ENCODE results near the gene FMNL1.

DNA sequence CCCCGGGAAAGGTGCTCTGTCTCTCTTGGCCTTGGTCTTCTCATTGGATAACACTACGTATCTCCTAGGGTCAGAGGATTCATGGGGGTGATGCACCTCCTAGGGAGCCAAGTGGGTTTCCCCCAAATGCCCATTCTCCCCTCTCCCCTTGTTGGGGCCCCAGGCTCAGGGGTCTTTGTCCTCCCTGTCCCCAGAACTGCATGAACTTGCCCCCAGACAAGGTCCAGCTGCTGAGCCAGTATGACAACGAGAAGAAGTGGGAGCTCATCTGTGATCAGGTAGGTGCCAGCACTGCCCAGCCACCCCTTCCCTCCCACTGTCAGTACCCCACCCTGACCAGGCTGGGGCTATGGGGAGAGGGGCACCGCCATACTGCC, 8.7 kb downstream of the FMNL1 start:
- no peak for TF ChIP-seq CTCF (IDR thresholded peaks at IDR 0.05 in 4 of 5, conservative IDR thresholded peaks at IDR 0.05 in 1 of 5)
- no peak for TF ChIP-seq POLR2A (IDR thresholded peaks at IDR 0.05)
